HEK293 (cell line): ENCODE results near the gene ITGB5.

Source experiments
- BCL11A ChIP-seq: fragments of 450-650 bp; formaldehyde crosslinking; IDR thresholded peaks from 2 replicates; pipeline ENCODE4 v1.5.1; 2016; ENCODE audit warnings: low read depth, missing biosample characterization, missing genetic modification characterization
- GLIS2 ChIP-seq: fragments of 450-650 bp; formaldehyde crosslinking; IDR thresholded peaks from 2 replicates; pipeline ENCODE4 v1.5.1; 2016; ENCODE audit warnings: missing biosample characterization, missing genetic modification characterization
- HOXC10 ChIP-seq: sonication (generic); formaldehyde crosslinking; IDR thresholded peaks from 2 replicates; pipeline ENCODE4 v1.8.1; 2023; ENCODE audit warnings: mild to moderate bottlenecking, missing genetic modification reagents
- TSHZ1 ChIP-seq: fragments of 450-650 bp; formaldehyde crosslinking; IDR thresholded peaks from 2 replicates; pipeline ENCODE4 v1.5.1; 2016; ENCODE audit warnings: missing biosample characterization, missing genetic modification characterization, borderline replicate concordance
- YY1 ChIP-seq: fragments of 450-650 bp; formaldehyde crosslinking; IDR thresholded peaks from 2 replicates; pipeline ENCODE4 v1.5.1; 2018; ENCODE audit warnings: missing biosample characterization, missing genetic modification characterization
- ZNF140 ChIP-seq: fragments of 450-650 bp; formaldehyde crosslinking; IDR thresholded peaks from 2 replicates; pipeline ENCODE4 v1.5.1; 2016; ENCODE audit warnings: missing biosample characterization, missing genetic modification characterization
- ZNF157 ChIP-seq: fragments of 450-650 bp; formaldehyde crosslinking; IDR thresholded peaks from 2 replicates; pipeline ENCODE4 v1.5.1; 2016; ENCODE audit warnings: missing biosample characterization, missing genetic modification characterization
- ZNF169 ChIP-seq: fragments of 450-650 bp; formaldehyde crosslinking; IDR thresholded peaks from 2 replicates; pipeline ENCODE4 v1.5.1; 2016; ENCODE audit warnings: missing biosample characterization, missing genetic modification characterization
- ZNF335 ChIP-seq: fragments of 450-650 bp; formaldehyde crosslinking; conservative IDR thresholded peaks from 2 replicates; pipeline ENCODE4 v1.5.1; 2016; ENCODE audit warnings: missing biosample characterization, missing genetic modification characterization
- ZNF354C ChIP-seq: fragments of 450-650 bp; formaldehyde crosslinking; IDR thresholded peaks from 2 replicates; pipeline ENCODE4 v1.5.1; 2016; ENCODE audit warnings: missing biosample characterization, missing genetic modification characterization, low read depth, borderline replicate concordance
- ZNF391 ChIP-seq: fragments of 450-650 bp; formaldehyde crosslinking; IDR thresholded peaks from 2 replicates; pipeline ENCODE4 v1.5.1; 2016; ENCODE audit warnings: low read depth, missing biosample characterization, missing genetic modification characterization, borderline replicate concordance
- ZNF501 ChIP-seq: fragments of 450-650 bp; formaldehyde crosslinking; IDR thresholded peaks from 2 replicates; pipeline ENCODE4 v1.5.1; 2016; ENCODE audit warnings: missing biosample characterization, missing genetic modification characterization
- ZNF514 ChIP-seq: fragments of 450-650 bp; formaldehyde crosslinking; IDR thresholded peaks from 2 replicates; pipeline ENCODE4 v1.5.1; 2016; ENCODE audit warnings: missing biosample characterization, missing genetic modification characterization
- ZNF529 ChIP-seq: fragments of 450-650 bp; formaldehyde crosslinking; IDR thresholded peaks from 2 replicates; pipeline ENCODE4 v1.5.1; 2017; ENCODE audit warnings: missing genetic modification characterization, missing biosample characterization; ENCODE audit not compliant: insufficient replicate concordance
- ZNF530 ChIP-seq: fragments of 450-650 bp; formaldehyde crosslinking; IDR thresholded peaks from 2 replicates; pipeline ENCODE4 v1.5.1; 2016; ENCODE audit warnings: low read depth, missing biosample characterization, missing genetic modification characterization
- ZNF600 ChIP-seq: fragments of 450-650 bp; formaldehyde crosslinking; IDR thresholded peaks from 2 replicates; pipeline ENCODE4 v1.5.1; 2016; ENCODE audit warnings: missing biosample characterization, missing genetic modification characterization
- ZNF645 ChIP-seq: fragments of 450-650 bp; formaldehyde crosslinking; IDR thresholded peaks from 2 replicates; pipeline ENCODE4; 2016; ENCODE audit warnings: missing biosample characterization, missing genetic modification characterization
- ZNF664 ChIP-seq: fragments of 450-650 bp; formaldehyde crosslinking; IDR thresholded peaks from 2 replicates; pipeline ENCODE4 v1.5.1; 2016; ENCODE audit warnings: missing biosample characterization, missing genetic modification characterization
- ZNF707 ChIP-seq: fragments of 450-650 bp; formaldehyde crosslinking; IDR thresholded peaks from 2 replicates; pipeline ENCODE4 v1.5.1; 2016; ENCODE audit warnings: missing biosample characterization, missing genetic modification characterization
- ZNF843 ChIP-seq: fragments of 450-650 bp; formaldehyde crosslinking; IDR thresholded peaks from 2 replicates; pipeline ENCODE4 v1.5.1; 2016; ENCODE audit warnings: missing biosample characterization, missing genetic modification characterization
- ZSCAN4 ChIP-seq: fragments of 450-650 bp; formaldehyde crosslinking; IDR thresholded peaks from 2 replicates; pipeline ENCODE4 v1.5.1; 2017; ENCODE audit warnings: missing biosample characterization, missing genetic modification characterization
- TF ChIP-seq, protein P1 (sequence below): fragments of 450-650 bp; IDR thresholded peaks from 2 replicates; pipeline ENCODE4 v1.5.1; 2018; ENCODE audit warnings: missing biosample characterization, mild to moderate bottlenecking, missing genetic modification characterization
- TF ChIP-seq, protein P2 (sequence below): fragments of 450-650 bp; formaldehyde crosslinking; IDR thresholded peaks from 2 replicates; pipeline ENCODE4 v1.5.1; 2016; ENCODE audit warnings: missing biosample characterization, missing genetic modification characterization
- TF ChIP-seq, protein P3 (sequence below): IDR thresholded peaks from 2 replicates; pipeline ENCODE4 v1.6.1; 2011; ENCODE audit warnings: mild to moderate bottlenecking, low read depth, low read length, borderline replicate concordance
- TF ChIP-seq, protein P4 (sequence below): fragments of 450-650 bp; formaldehyde crosslinking; IDR thresholded peaks from 2 replicates; pipeline ENCODE4 v1.5.1; 2016; ENCODE audit warnings: missing biosample characterization, missing genetic modification characterization
- TF ChIP-seq, protein P5 (sequence below): fragments of 450-650 bp; formaldehyde crosslinking; IDR thresholded peaks from 2 replicates; pipeline ENCODE4 v1.5.1; 2017; ENCODE audit warnings: missing biosample characterization, missing genetic modification characterization

Gene ITGB5

GRCh38 chr3:124887177-124887931, at the start of gene ITGB5 (continued):
- TF ChIP-seq ZSCAN4 (no peak), ZNF530 (tag by site-specific recombination) (no peak), HOXC10 (CRISPR knock-in tag) (no peak), ZNF501 (peak; percentile 88), BCL11A (tag by site-specific recombination) (no peak), ZNF354C (tag by site-specific recombination) (no peak), ZNF169 (tag by site-specific recombination) (no peak), ZNF707 (tag by site-specific recombination) (no peak), GLIS2 (tag by site-specific recombination) (peak; percentile 80), ZNF600 (peak; percentile 94), ZNF335 (peak; percentile 70), TSHZ1 (tag by site-specific recombination) (no peak), ZNF140 (no peak), ZNF843 (no peak), YY1 (peak; percentile 44; the same call in 1 of the 2 replicates), ZNF157 (tag by site-specific recombination) (no peak), ZNF391 (tag by site-specific recombination) (no peak), ZNF645 (tag by site-specific recombination) (no peak), ZNF664 (tag by site-specific recombination) (no peak), ZNF514 (no peak), ZNF529 (no peak)
- TF ChIP-seq, protein P1, sequence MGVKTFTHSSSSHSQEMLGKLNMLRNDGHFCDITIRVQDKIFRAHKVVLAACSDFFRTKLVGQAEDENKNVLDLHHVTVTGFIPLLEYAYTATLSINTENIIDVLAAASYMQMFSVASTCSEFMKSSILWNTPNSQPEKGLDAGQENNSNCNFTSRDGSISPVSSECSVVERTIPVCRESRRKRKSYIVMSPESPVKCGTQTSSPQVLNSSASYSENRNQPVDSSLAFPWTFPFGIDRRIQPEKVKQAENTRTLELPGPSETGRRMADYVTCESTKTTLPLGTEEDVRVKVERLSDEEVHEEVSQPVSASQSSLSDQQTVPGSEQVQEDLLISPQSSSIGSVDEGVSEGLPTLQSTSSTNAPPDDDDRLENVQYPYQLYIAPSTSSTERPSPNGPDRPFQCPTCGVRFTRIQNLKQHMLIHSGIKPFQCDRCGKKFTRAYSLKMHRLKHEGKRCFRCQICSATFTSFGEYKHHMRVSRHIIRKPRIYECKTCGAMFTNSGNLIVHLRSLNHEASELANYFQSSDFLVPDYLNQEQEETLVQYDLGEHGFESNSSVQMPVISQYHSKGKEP (tag by site-specific recombination), result no peak
- TF ChIP-seq, protein P2, sequence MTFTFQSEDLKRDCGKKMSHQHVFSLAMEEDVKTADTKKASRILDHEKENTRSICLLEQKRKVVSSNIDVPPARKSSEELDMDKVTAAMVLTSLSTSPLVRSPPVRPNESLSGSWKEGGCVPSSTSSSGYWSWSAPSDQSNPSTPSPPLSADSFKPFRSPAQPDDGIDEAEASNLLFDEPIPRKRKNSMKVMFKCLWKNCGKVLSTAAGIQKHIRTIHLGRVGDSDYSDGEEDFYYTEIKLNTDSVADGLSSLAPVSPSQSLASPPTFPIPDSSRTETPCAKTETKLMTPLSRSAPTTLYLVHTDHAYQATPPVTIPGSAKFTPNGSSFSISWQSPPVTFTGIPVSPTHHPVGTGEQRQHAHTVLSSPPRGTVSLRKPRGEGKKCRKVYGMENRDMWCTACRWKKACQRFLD (tag by site-specific recombination), result no peak
- TF ChIP-seq, protein P3, sequence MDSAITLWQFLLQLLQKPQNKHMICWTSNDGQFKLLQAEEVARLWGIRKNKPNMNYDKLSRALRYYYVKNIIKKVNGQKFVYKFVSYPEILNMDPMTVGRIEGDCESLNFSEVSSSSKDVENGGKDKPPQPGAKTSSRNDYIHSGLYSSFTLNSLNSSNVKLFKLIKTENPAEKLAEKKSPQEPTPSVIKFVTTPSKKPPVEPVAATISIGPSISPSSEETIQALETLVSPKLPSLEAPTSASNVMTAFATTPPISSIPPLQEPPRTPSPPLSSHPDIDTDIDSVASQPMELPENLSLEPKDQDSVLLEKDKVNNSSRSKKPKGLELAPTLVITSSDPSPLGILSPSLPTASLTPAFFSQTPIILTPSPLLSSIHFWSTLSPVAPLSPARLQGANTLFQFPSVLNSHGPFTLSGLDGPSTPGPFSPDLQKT, result no peak
- TF ChIP-seq, protein P4, sequence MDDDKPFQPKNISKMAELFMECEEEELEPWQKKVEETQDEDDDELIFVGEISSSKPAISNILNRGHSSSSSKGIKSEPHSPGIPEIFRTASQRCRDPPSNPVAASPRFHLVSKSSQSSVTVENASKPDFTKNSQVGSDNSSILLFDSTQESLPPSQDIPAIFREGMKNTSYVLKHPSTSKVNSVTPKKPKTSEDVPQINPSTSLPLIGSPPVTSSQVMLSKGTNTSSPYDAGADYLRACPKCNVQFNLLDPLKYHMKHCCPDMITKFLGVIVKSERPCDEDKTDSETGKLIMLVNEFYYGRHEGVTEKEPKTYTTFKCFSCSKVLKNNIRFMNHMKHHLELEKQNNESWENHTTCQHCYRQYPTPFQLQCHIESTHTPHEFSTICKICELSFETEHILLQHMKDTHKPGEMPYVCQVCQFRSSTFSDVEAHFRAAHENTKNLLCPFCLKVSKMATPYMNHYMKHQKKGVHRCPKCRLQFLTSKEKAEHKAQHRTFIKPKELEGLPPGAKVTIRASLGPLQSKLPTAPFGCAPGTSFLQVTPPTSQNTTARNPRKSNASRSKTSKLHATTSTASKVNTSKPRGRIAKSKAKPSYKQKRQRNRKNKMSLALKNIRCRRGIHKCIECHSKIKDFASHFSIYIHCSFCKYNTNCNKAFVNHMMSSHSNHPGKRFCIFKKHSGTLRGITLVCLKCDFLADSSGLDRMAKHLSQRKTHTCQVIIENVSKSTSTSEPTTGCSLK, result no peak
- TF ChIP-seq, protein P5, sequence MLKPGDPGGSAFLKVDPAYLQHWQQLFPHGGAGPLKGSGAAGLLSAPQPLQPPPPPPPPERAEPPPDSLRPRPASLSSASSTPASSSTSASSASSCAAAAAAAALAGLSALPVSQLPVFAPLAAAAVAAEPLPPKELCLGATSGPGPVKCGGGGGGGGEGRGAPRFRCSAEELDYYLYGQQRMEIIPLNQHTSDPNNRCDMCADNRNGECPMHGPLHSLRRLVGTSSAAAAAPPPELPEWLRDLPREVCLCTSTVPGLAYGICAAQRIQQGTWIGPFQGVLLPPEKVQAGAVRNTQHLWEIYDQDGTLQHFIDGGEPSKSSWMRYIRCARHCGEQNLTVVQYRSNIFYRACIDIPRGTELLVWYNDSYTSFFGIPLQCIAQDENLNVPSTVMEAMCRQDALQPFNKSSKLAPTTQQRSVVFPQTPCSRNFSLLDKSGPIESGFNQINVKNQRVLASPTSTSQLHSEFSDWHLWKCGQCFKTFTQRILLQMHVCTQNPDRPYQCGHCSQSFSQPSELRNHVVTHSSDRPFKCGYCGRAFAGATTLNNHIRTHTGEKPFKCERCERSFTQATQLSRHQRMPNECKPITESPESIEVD (tag by site-specific recombination), result no peak
